Stimulated activated CD4-positive, alpha-beta T cell treated with anti-CD3 and anti-CD28 coated beads, Interleukin-1b, Interleukin-23, amount 100 ng/mL, for 24 hours (primary cell): Measurements from ENCODE around the gene ITPK1.
"Not testable (repeated sequence)": the region's sequence is repeated elsewhere in the genome, so short reads cannot be mapped to it uniquely, and the experiment has no call there.

Experiments
- DNase-seq, 4 experiments: peaks; one replicate each; pipeline ENCODE4 v3.0.0-alpha.2; 2020; ENCODE audit warnings: low read depth in 4 of 4, low spot score in 1 of 4

ITPK1 gene

DNA sequence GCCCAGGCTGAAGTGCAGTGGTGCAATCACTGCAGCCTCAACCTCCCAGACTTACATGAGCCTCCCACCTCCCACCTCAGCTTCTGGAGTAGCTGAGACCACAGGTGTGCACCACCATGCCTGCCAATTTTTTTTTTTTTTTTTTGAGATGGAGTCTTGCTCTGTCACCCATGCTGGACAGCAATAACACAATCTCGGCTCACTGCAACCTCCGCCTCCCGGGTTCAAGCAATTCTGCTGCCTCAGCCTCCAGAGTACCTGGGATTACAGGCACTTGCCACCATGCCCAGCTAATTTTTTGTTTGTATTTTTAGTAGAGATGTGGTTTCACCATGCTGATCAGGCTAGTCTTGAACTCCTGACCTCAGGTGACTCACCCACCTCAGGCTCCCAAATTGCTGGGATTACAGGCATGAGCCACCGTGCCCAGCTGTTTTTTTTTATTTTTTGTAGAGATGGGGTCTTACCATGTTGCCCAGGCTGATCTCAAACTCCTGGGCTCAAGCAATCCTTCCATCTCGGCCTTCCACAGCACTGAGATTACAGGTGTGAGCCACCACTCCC is 15.6 kb upstream of the ITPK1 start:
- DNase-seq, result not testable (repeated sequence)

DNA sequence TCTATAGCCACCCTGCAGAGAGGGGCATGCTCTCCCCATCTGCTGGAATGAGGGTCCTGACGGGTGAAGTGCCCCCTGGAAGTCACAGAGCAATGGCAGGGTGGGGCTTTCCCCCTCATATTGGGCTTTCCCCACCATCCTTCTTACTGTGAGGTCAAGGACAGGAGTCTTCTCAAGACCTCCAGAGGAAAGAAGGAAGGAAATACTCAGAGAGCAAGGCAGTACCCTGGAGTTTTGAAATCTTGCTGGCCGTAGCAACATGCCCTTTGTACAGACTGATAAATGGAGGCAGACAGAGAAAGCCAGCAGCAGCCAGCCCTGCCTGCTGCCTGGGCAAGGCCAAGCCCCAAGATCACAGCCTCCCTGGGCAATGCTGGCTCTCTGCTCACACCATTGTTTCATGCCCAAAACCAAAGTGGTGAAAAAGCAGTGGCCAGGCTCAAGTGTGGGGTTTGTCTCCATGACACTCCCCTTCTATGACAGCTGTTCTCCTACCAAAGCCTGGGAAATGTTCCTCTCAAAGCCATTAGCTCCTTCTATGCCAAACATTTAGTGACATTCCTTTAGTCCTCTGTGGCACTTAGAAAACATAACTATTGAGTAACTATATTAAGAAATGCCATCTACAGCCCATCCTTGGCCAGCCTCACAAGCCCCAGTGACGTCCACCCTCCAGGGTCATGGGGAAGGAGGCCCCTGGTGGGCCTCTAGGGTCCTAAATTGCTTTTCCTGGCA is 13.2 kb upstream of the ITPK1 start:
- DNase-seq, result no peak

DNA sequence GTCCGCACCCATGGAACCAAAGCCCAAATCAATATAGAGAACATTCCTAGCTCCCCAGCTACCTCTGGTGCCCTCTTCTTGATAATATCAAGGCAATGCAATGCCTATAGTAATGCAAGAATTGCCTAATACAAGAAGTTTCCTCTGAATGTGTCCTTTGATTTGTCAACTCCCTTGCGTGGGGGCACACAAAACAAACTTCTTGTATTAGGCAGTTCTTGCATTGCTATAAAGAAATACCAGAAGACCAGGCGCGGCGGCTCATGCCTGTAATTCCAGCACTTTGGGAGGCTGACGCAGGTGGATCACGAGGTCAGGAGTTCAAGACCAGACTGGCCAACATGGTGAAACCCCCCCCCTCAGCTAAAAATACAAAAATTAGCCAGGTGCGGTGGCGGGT is 10.4 kb upstream of the ITPK1 start:
- no peak for DNase-seq

DNA sequence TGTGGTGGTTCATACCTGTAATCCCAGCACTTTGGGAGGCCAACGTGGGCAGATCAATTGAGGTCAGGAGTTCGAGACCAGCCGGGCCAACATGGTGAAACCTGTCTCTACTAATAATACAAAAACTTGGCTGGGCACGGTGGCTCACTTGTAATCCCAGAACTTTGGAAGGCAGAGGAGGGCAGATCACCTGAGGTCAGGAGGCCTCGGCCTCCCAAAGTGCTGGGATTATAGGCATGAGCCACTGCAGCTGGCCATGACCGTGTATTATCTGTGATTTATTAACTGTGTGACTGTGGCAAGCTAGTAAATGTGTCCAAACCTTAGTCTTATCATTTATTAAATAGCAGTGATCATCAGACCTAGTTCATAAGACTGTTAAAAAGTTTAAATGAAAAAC is 7.1 kb upstream of the ITPK1 start:
- no peak for DNase-seq

DNA sequence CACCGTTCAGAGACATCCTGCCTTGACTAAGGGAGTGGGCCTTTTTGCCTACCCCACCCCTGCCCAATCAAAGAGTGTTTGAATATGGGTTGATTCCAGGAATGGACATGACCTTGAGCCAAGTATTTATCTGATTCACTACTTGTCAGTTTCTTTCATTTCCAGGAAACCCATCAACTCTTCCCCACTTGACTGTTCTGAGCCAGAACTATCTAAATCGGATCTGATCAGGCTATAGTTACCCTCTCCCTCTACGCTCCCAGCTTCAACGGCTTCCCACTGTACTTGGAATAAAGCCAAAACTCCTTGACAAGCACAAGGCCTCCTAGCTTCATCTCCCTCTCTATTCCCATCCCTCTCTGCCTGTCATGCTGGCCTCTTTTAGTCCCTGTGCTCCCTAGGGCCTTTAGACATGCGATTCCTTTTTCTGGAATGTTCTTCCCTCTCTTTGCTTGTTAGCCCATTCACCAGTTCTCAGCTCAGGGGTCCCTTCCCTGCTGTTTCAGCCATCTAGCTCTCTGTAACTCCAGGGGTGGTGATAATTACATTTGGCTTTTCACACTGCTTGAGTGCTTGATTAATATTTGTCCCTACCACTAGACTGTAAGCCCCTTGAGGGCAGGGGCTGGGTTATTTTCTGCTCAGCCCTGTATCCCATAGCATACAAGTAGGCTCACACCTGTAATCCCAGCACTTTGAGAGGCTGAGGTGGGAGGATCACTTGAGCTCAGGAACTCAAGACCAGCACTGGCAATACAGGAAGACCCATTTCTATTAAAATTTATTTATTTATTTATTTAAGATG is 5.5 kb upstream of the ITPK1 start:
- DNase-seq, result no peak

DNA sequence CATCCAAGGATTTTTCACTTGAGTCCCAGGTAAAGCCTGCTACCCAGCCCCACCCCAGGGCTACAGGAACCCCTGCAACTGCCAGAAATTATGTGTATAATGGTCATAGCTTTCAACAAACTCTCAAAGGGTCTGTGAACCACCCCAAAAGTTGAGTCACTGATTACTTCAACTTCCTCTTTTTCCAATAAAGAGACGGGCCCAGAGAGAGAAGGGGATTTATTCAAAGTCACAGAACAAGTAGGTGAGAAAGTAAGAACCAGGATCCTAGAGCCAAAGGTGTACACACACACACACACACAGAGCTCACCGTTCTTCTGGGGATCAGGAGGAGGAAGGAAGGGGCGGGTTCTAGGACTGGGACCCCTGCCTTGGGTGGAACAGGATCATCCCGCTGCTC is 4.8 kb upstream of the ITPK1 start:
- DNase-seq, result no peak

DNA sequence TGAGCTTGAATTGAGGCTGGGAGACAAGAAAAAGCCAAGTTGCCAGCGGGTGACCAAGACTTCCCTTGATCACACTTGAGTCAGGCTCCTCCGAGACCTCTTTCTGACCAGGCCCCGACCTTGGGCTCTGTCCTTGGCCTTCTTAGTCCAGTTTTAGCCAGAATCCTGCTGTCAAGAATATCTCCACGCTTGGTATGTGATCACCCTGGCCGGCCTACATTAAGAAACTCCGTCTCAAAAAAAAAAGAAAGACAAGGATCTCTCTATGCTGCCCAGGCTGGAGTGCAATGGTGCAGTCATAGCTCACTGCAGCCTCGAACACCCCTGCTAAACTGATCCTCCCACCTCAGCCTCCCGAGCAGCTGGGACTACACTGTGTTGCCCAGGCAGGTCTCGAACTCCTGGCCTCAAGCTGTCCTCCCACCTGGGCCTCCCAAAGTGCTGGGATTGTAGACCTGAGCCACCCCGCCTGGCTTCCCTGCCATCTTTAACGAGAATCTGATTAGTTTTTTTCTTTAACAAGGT is 1.0 kb upstream of the ITPK1 start:
- no peak for DNase-seq

DNA sequence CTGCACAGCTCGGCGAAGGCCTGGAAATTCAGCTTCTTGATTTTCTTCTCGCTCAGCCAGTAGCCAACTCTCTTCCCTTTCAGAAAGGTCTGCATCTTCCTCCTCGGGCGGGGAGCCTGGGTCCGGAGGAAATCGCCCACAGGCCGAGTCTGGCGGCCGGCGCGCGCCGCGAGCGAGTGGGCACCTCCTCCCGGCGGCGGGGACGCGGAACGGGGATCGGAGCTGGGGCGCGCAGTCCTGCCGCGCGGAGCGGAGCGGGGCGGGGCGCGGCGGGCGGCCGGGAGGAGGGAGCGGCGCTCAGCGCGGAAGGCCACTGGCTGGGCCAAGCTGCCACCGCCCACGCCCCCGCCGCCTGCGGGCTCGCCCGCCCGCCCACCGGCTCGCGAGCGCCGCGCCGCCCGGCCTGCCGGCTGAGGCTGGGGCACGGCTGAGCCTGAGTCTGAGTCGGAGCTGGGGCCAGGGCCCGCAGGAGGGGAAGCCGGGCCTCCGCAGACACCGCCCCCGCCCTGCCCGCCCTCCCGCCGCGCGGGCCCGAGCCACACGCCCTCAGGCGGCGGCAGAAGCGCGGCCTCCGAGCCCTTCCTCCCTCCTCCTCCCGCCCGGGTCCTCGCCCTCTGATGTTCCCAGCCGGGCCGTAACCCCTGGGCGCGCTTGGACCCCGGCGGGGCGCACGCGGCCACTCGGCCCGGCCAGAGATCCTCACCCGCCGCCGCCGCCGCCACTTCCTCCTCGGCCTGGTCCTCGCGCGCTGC is 480 bp downstream of the ITPK1 start:
- peak; percentile 55 to 90 (median 67) for DNase-seq

DNA sequence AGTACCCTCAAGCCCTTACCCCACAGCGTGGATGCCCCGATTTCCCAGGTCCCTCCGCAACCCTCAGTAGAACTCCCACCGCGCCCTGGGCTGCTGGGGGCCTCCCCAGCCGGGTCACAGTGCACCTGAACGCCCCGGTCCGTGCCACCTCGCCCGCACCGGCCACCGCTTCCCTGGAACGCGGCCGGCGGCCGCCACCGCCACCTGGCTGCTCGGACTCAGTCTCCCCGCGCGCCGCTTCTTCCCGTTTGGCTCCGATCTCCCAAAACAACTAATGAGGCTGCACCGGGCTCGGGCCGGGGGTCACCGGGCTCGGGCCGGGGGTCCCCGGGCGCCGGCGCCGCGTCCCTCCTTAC is 1.0 kb downstream of the ITPK1 start:
- DNase-seq, result no peak

DNA sequence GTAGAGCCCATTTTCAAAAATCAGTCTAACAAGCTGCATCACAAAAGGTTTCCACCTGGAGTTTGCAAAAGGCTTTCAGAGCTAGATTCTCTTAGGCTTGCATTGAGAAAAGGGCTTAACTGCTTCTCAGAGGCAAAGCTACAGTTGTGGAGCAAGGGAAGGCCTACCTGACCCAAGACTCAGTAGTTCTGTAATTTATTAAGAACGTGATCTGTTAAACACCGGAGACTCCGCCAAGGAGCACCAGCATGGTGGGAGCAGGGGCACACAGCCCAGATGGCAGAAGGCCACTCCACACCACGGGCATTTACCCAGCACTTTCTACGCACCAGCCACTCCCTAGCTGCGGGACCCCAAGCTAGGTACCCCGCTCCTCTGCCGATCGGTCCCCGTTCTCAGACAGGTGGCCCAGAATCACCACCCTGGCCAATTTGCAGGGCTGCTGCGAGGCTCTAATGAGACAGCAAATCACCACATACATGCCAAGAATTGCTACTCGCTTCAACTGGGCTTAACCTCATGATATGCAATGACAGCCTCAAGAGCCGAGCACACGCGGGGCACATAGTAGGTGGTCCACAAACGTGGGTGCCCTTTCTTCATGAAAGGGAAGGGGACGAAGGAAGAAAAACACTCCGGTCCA is 1.5 kb downstream of the ITPK1 start:
- DNase-seq, result no peak

DNA sequence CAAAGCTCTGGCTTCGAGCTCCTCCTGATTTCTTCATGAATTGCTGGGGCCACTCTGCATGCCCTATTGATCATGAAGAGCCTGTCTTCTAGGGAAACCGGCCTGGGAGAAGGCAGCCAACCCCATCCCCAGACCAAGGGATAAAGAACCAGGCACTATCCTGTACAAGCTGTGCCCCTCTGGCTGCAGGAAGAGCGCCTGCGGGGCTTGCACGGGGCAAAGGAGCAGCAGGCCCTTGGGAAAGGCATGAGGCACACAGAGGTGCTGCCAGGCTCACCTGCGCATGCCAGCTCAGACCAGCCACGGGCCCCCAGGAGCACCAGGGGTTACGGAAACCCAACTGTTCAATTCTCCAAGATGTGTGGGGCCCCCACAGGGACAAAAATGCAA is 2.1 kb downstream of the ITPK1 start:
- no peak for DNase-seq

DNA sequence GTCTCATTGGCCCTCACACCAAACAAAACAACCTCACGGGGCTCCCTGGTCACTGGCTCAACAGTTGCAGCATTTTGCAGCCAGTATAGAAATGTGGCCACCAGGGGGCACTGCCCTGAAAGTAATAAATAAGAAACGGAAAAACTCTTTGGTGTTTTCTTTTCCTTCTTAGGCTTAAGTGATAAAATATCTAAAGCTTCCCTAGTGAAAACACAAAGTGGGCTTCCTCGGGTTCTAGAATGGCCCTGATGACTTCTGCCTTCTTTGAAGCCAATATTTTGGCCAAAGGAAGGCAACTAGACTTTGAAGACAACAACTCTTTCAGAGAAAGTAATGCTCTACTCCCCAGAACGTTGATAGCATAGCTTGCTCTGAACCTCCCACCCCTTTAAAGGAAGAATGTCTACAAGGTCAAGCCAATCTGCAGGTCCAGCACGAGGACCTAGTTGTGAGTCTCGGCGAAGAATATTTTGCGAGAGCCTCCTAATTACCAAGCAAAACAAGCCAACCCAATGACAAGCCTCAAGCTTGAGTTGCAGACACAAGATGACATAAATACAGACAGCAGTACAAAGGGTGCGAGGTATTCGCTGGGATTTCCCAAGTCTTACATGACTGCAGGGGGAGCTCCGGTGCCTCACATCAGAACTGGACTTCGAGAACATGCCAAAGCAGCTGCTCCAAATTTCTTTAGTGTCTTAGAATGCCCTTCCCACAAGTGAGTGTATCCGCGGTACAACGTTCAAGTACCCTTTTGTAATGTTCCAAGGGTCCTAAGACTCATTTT is 2.6 kb downstream of the ITPK1 start:
- peak; percentile 57 to 64 (median 61) for DNase-seq

DNA sequence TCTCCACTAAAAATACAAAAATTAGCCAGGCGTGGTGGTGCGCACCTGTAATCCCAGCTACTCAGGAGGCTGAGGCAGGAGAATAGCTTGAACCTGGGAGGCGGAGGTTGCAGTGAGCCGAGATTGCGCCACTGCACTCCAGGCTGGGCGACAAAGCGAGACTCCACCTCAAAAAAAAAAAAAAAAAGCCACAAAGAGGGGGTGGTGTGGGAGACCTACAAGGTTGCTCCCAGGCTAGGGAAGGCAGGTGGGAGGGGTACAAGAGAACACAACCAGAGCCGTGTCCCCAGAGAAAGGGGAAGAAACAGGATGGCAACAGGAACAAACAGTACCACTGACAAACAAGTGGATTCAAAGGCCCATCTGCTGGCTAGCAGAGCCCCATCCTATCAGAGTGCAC is 4.2 kb downstream of the ITPK1 start:
- DNase-seq, result not testable (repeated sequence)

DNA sequence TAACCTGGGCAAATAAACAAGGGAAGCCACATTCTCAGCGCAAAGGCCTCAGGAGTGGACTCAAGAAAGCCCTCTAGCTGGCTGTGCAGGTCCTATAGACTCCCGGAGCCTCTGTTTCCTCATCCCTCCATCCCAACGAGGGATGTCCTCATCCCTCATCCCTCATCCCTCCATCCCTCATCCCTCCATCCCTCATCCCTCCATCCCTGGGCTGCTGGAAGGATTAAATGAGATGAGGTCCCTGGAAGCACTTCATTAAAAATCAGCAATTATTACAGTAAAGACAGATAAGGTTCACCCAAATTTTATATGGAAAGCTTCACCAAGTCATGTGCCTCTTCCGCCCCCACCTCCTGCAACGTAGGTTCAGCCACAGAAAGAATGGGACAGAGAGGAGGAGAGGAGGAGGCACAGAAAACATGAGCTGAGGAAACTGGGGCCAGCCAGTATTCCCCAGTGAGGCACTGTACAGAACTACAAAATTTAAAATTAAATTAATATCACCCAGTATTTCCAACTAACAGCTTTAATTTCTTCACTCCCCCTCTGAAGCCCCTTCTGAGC is 4.8 kb downstream of the ITPK1 start:
- no peak for DNase-seq

DNA sequence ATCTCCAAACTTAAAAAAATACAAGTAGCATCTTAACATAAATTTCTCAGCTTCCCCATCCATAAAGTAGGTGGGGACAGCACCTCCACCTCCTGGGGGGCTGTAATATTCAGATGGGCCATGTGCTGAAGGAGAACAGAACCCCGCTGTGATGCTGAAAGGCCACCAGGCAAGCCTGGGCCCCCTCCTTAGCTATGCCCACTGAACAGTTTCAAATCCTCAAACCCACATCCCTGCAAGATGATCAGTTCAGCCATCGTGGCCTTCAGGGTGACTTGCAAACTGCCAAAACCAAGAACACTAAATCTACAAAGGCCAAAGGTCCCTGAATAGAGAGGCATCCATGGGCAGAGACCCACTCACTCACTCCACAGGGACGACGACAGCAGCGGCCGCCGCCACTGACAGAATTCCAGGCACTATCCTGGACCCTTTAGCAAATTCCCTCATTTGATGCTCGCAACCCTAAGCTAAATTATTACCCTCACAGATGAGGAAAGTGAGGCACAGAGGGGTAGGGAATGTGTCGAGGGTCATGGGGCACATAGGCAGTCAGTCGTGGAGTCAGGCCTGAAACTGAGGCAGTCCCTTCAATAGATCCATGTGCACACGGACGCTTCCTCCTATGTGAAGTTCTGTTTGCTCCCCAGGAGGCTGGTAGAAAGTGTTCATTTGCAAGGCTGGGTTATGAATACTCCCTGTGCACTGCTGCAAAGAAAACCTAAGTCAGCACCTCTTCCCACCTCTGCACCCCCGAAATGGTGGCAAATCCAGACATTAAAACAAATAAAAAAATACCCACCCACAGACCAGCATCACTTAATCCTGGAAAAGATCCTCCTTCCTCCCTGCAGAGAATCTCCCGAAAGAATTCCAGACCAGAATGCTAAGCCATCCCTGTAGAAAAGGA is 5.9 kb downstream of the ITPK1 start:
- DNase-seq, result no peak

DNA sequence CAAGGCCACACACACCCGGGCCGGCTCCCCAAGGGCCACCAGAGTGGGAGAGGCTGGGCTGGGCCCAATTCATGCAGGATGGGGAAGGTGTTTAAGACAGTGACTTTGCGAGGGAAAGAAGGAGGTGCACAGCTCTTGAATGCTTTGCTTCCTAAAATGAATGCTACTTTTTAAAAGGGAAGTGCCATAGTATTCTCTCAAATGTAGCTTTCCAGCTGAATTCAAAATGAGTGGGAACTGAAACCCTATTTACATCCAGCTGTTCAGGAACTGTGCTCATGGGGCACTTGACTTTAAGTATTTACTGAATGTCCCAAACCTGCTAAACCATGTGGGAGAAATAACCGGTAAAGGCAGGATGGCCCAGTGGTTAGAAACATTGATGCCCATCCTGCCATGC is 7.6 kb downstream of the ITPK1 start:
- DNase-seq, result no peak

DNA sequence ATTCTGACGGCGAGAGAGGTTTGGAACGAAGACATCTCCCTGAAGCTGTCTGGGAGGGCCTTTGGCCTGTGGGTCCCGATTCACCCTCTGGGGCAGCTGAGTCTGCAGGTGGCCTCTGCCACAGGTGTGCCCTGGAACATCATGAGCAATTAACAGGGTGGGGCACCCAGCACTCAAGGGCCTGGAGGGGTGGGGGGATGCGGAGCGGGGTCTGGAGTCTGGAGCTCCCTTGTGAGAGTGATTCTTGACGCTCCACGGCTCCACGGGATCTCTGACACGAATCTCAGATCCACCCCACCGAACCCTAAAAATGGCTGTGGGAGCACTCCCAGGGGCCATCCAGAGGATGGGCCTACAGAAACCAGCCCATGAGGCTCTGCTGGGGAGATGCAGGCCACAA is 8.3 kb downstream of the ITPK1 start:
- no peak for DNase-seq

DNA sequence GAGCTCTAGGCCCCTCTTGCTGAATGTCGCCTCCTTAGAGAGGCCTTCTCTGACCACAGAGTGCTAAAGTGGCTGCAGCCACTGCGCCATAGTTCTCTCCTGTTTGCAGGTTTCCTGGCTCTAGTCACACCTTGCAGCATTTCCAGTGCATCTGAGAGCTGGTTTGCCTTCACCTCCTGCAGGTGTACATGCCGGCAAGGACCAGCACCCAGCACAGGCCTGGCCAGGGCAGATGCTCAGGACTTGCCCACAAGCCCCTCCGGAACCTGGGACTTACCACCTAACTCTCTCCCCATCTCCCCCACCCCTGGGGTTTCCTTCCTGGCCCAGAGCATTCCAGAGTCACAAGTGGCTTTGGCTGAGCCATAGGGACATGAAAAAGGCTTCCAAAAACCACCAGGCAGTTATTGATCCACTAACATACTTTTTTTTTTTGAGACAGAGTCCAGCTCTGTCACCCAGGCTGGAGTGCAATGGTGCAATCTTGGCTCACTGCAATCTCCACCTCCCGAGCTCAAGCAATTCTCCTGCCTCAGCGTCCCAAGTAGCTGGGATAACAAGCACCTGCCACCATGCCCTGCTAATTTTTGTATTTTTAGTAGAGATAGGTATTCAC is 9.1 kb downstream of the ITPK1 start:
- DNase-seq, result no peak
